Measurements from ENCODE around the gene FAM229A. TPM values are rescaled to one million over a fixed set of nuclear protein-coding genes. Genes with fewer than 3 reads are reported as not detected.

FAM229A gene
- total RNA-seq, 4 donors from 2014 or later: 2.0 to 19.2 (median 6.9) TPM

GRCh38 chr1:32373996-32374592 is 11.8 kb upstream of the FAM229A start:
- TF ChIP-seq CTCF (IDR thresholded peaks at IDR 0.05; ENCODE audit: low read depth): no peak

- no peak for TF ChIP-seq CTCF (IDR thresholded peaks at IDR 0.05; ENCODE audit: low read depth)
Measured at GRCh38 chr1:32372149-32372756, 10.0 kb upstream of the FAM229A start.

- TF ChIP-seq CTCF (IDR thresholded peaks at IDR 0.05; ENCODE audit: low read depth): no peak
Measured at GRCh38 chr1:32367912-32368635, 5.8 kb upstream of the FAM229A start.

GRCh38 chr1:32365445-32365844 is 3.2 kb upstream of the FAM229A start:
- no peak for TF ChIP-seq CTCF (IDR thresholded peaks at IDR 0.05; ENCODE audit: low read depth)

- no peak for TF ChIP-seq CTCF (IDR thresholded peaks at IDR 0.05; ENCODE audit: low read depth)
Measured at GRCh38 chr1:32364836-32365235, 2.6 kb upstream of the FAM229A start.

- TF ChIP-seq CTCF (IDR thresholded peaks at IDR 0.05; ENCODE audit: low read depth): no peak
Measured at GRCh38 chr1:32363713-32364112, 1.4 kb upstream of the FAM229A start.

GRCh38 chr1:32361674-32362473 is 411 bp downstream of the FAM229A start:
- TF ChIP-seq CTCF (IDR thresholded peaks at IDR 0.05; ENCODE audit: low read depth): no peak

Measured in subcutaneous adipose tissue (tissue), 4 donors.